Stomach (tissue), 9 donors: ENCODE data around the gene FAM50B. TPM values are rescaled to one million over a fixed set of nuclear protein-coding genes. Genes with fewer than 3 reads are reported as not detected.

Source experiments
- DNase-seq, 2 donors: peaks; one replicate each; pipeline versions ENCODE4 v3.0.0 to v3.0.0-alpha.2; 2013 to 2019
- H3K27ac ChIP-seq, 5 donors: fragments of 200-600 bp in 4 of 5; sonication (generic) in 4 of 5; one replicate each; pipeline ENCODE4 v1.5.1; 2013 to 2019; ENCODE audit warnings: mild to moderate bottlenecking in 1 of 5, moderate library complexity in 1 of 5
- H3K27me3 ChIP-seq, 3 donors: fragments of 200-600 bp; sonication (generic); one replicate each; pipeline ENCODE4 v1.5.1; 2017 to 2019; ENCODE audit warnings: mixed run types in 1 of 3
- H3K36me3 ChIP-seq, 4 donors: fragments of 200-600 bp; sonication (generic); 1 replicate in 3 of 4; 2 replicates in 1 of 4; pipeline ENCODE4 v1.5.1; 2016 to 2019
- H3K4me1 ChIP-seq, 4 donors: fragments of 200-600 bp; sonication (generic); one replicate each; pipeline ENCODE4 v1.5.1; 2016 to 2019
- H3K4me3 ChIP-seq, 4 donors: fragments of 200-600 bp; sonication (generic) in 3 of 4; one replicate each; pipeline ENCODE4 v1.5.1; 2016 to 2019; ENCODE audit warnings: mild to moderate bottlenecking in 1 of 4
- H3K9me3 ChIP-seq, 4 donors: fragments of 200-600 bp; sonication (generic); one replicate each; pipeline ENCODE4 v1.5.1; 2016 to 2019
- CTCF ChIP-seq, 7 experiments: fragments of 450-650 bp in 4 of 7; fragments of 200-600 bp in 3 of 7; sonication (generic) in 3 of 7; IDR thresholded peaks; one replicate each; pipeline ENCODE4 v1.5.1; 2016 to 2019; ENCODE audit warnings: antibody characterized with exemption in 7 of 7, control low read depth in 2 of 7, mild to moderate bottlenecking in 1 of 7
- EP300 ChIP-seq: sonication (generic); formaldehyde crosslinking; IDR thresholded peaks from one replicate; pipeline ENCODE4 v1.6.1; 2017; ENCODE audit warnings: antibody characterized with exemption
- POLR2A ChIP-seq, 4 donors: fragments of 450-650 bp; IDR thresholded peaks; one replicate each; pipeline ENCODE4 v1.6.1; 2016; ENCODE audit warnings: antibody characterized with exemption in 4 of 4, control low read depth in 2 of 4, mild to moderate bottlenecking in 1 of 4, moderate library complexity in 1 of 4
- POLR2AphosphoS5 ChIP-seq, 3 donors: sonication (generic); formaldehyde crosslinking; IDR thresholded peaks; one replicate each; pipeline ENCODE4 v1.6.1; 2016; ENCODE audit warnings: antibody characterized with exemption in 3 of 3
- WGBS, 5 donors: extraction: QIAGEN DNeasy Blood & Tissue Kit in 3 of 5; methylation state at CpG; one replicate each; pipeline versions ENCODE4 v1.1.5 to v1.1.7; 2013 to 2018; 5-methylcytosine and 5-hydroxymethylcytosine counted together
- intact Hi-C: fragments of 100-400 bp; cut with DNase I; formaldehyde crosslinking; loops from one replicate; pipeline ENCODE4 v1.15.1; 2023; ENCODE audit warnings: low total_unique reads
- polyA plus RNA-seq, 3 donors: library from polyadenylated mRNA; stranded (reverse); fragments of 200-250 nt; gene quantifications; one replicate each; pipeline ENCODE4 v1.2.3, GENCODE V29; 2013
- total RNA-seq, 5 donors: library from RNA; depleted of rRNA; stranded (reverse); fragments of >200 nt; gene quantifications; one replicate each; pipeline versions ENCODE4 v1.1.0 to v1.2.3, GENCODE V29; 2014 to 2016
- donor health status: healthy with polysubstance abuse.
- donor health status: Bipolar disorder and iron deficiency.
- donor health status: healthy.

FAM50B gene
- total and polyA plus RNA-seq, 8 donors: 2.0 to 11.8 (median 7.3) TPM; not detected in 1

GRCh38 chr6:3820563-3820962 is 28.6 kb upstream of the FAM50B start:
- no peak for TF ChIP-seq CTCF (IDR thresholded peaks at IDR 0.05)
- TF ChIP-seq POLR2A (IDR thresholded peaks at IDR 0.05): no peak
- TF ChIP-seq EP300: no peak
- TF ChIP-seq POLR2AphosphoS5 (IDR thresholded peaks at IDR 0.05): no peak
- WGBS, 5 donors: 72 to 91% (median 84%) methylated on average over 4 to 8 of the region's 8 CpGs
- intact Hi-C loops: loop anchor here (10.0 kb wide), 1 partner anchor 76 kb away; no protein-coding TSS in a partner anchor
- Histone ChIP-seq H3K4me3 (no peak overlapping the region), H3K36me3 (no peaks in the 10 kb centered on the region), H3K27ac (peak overlapping the region in 1 of 5 donors; percentile 41), H3K27me3 (no peaks in the 10 kb centered on the region), H3K4me1 (peaks cover 22 to 45% (median 32%) of the 10 kb centered on the region in 4 donors), H3K9me3 (no peaks in the 10 kb centered on the region)
- no peak for DNase-seq

GRCh38 chr6:3822747-3823445 is 26.3 kb upstream of the FAM50B start:
- no peaks in the 10 kb centered on the region for H3K36me3 ChIP-seq
- peak; percentile 61 to 65 for DNase-seq
- peaks cover 28 to 63% (median 41%) of the 10 kb centered on the region in 4 donors for H3K4me1 ChIP-seq
- H3K27ac ChIP-seq: peak overlapping the region; percentile 48 to 97 (median 65)
- no peaks in the 10 kb centered on the region for H3K9me3 ChIP-seq
- intact Hi-C loops: loop anchor here (10.0 kb wide), 1 partner anchor 78 kb away; no protein-coding TSS in a partner anchor
- no peak overlapping the region for H3K4me3 ChIP-seq
- 30 to 68% (median 44%) methylated on average over 14 of the region's 14 CpGs for WGBS, 5 donors
- H3K27me3 ChIP-seq: no peaks in the 10 kb centered on the region
- no peak for TF ChIP-seq CTCF (IDR thresholded peaks at IDR 0.05)
- TF ChIP-seq POLR2AphosphoS5 (IDR thresholded peaks at IDR 0.05): peak in 2 of 3 donors; percentile 72 to 78

- intact Hi-C loops: loop anchor here (10.0 kb wide), 1 partner anchor 79 kb away; no protein-coding TSS in a partner anchor
- Histone ChIP-seq H3K36me3 (no peaks in the 10 kb centered on the region), H3K27ac (peak overlapping the region in 3 of 5 donors; percentile 65 to 97 (median 91)), H3K4me1 (peaks cover 28 to 63% (median 41%) of the 10 kb centered on the region in 4 donors), H3K27me3 (no peaks in the 10 kb centered on the region), H3K4me3 (no peak overlapping the region), H3K9me3 (no peaks in the 10 kb centered on the region)
- 77 to 87% (median 81%) methylated on average over 6 of the region's 6 CpGs for WGBS, 5 donors
- TF ChIP-seq EP300: no peak
- no peak for TF ChIP-seq CTCF (IDR thresholded peaks at IDR 0.05)
- TF ChIP-seq POLR2AphosphoS5 (IDR thresholded peaks at IDR 0.05): no peak
- TF ChIP-seq POLR2A (IDR thresholded peaks at IDR 0.05): no peak
- no peak for DNase-seq
Observed at GRCh38 chr6:3823671-3824070, 25.5 kb upstream of the FAM50B start.

- Histone ChIP-seq H3K4me1 (peaks cover 28 to 56% (median 41%) of the 10 kb centered on the region in 4 donors), H3K9me3 (no peaks in the 10 kb centered on the region), H3K36me3 (no peaks in the 10 kb centered on the region), H3K4me3 (peak overlapping the region in 3 of 4 donors; percentile 2 to 22 (median 8)), H3K27ac (peak overlapping the region; percentile 91 to 97 (median 92)), H3K27me3 (no peaks in the 10 kb centered on the region)
- 21 to 52% (median 26%) methylated on average over 14 to 15 of the region's 15 CpGs for WGBS, 5 donors
- DNase-seq: peak; percentile 49 to 73
- peak in 3 of 7 experiments; percentile 5 to 32 (median 17) for TF ChIP-seq CTCF (IDR thresholded peaks at IDR 0.05)
- no peak for TF ChIP-seq POLR2A (IDR thresholded peaks at IDR 0.05)
- intact Hi-C loops: loop anchor here (10.0 kb wide), 1 partner anchor 81 kb away; no protein-coding TSS in a partner anchor
Observed at GRCh38 chr6:3825331-3825831, 23.8 kb upstream of the FAM50B start.
